Stimulated activated CD8-positive, alpha-beta memory T cell treated with anti-CD3 and anti-CD28 coated beads, Interleukin-4, amount 100 ng/mL, for 24 hours (primary cell): Measurements from ENCODE around the gene UBE2U.

Experiments used
- DNase-seq: peaks from one replicate; pipeline ENCODE4 v3.0.0-alpha.2; 2020; ENCODE audit warnings: low read depth

The UBE2U gene

DNA sequence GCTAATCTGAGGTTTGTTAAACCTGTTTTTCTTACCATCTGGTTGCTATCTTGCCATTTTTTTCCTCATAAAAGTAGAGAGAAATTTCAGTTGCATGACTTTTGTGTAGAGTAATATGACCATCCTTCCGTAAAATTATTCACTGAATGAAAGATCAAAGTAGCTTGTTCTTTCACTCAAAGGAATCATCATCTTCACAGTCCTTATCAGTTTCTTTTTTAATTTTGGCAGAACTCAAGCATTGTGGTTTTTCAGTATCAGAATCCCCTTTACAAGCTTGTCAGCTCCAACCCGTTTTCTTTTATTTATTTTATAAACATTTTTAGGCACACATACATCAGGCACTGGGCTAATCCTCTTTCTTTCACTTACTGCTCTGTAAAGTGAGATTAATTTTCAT is 91.7 kb downstream of the UBE2U start:
- no peak for DNase-seq

DNA sequence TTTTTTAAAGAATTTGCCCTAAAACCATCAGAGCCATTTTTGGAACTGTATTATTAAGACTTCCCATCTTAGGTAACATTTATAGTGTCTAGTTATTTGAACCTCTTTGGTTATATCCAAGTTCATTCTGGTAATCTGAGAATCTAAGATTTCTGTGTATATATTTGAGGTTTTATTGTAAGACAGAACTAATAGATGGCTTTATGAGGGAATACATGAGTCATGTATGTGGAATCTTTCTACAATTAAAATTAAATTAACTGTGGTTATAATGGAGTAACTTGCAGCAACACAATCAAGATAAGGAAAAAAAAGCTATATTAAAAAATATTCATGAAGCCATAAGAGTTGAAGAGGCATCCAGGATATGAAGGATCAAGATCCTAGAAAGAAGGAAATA is 92.1 kb downstream of the UBE2U start:
- no peak for DNase-seq

DNA sequence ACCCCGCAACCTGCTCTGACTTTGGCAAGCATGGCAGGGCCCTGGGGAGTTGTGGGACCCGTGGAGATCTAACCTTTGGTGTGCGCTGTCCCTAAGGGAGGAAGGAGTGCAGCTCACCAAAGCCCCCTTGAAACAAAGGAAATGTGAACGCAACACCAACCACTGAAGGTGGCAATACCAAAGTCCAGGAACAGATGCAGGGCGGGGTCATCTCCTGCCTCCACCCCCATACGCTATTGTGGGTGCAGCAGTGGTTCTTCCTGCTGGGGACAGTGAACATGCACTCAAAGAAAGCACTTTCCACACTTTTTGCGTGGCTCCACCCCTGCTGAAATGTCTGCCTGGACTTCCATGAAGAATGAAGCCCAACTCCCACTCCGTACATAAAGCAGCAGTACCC is 93.0 kb downstream of the UBE2U start:
- no peak for DNase-seq

DNA sequence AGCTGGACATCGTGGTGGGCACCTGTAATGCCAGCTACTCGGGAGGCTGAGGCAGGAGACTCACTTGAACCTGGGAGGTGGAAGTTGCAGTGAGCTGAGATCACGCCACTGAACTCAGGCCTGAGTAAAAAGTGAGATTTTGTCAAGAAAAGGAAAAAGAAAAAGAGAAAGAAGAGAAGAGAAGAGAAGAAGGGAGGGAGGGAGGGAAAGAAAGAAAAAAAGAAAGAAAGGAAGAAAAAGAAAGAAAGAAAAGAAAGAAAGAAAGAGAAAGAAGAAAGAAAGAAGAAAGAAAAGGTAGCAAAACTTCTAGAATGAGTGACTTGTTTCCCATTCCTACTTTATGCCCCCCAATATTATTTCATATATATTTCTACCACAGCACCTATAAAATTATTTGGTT is 98.8 kb downstream of the UBE2U start:
- no peak for DNase-seq

DNA sequence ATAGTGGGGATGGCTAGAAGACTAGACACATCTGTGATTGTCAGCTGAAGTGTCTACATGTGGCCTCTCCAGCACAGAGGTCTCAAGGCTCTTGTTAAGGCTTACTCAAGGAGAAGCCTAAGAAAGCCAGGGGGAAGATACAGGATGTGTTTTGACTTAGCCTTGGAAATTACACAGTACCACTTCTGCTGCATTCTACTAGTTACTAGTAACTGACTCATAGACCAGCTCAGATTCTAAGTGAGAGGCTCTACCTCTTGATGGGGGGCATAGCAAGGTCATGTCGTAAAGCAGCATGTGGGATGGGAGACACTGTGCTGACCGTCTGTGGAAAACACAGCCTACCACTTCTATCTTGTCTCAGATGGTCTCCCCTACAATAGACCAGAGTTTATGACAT is 99.5 kb downstream of the UBE2U start:
- DNase-seq, result no peak

DNA sequence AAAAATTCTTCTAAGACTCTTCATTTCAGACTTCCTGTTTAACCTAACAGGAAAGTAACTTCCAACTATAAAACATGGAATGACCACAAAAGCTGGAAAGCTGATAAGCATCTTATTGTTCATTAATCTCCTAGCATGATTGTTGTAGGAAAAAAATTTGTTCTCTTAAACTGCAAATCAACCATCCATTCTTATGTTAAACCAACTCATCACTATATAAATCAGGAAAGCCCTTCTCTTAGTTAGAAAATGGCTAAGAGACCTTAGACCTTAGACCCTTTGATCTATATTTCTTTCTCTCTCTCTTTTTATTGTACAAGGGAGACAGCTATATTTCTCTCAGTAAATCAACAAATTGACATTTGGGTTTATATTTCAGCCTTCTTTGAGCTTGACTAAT is 101.4 kb downstream of the UBE2U start:
- DNase-seq, result no peak

GRCh38 chr1:64308866-64309265 is 105.4 kb downstream of the UBE2U start:
- DNase-seq, result no peak

DNA sequence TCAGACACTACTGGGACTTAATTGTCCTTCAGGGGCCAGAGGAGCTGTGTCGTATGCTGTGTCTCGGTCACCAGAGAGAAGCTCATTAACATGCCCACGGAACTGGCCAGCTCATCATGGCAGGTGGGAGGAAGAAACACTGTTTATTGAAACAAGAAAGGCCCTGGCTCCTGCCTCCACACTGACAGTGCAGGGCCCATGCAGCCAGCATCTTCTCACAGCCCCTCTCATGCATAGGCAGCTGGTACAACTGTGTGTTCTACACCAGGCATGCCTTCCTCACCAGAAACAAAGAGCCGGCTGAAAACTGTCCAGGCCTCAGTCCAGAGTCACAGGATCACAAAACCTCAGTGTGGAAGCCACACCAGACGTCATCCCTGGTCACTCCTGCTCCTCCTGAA is 106.0 kb downstream of the UBE2U start:
- no peak for DNase-seq

DNA sequence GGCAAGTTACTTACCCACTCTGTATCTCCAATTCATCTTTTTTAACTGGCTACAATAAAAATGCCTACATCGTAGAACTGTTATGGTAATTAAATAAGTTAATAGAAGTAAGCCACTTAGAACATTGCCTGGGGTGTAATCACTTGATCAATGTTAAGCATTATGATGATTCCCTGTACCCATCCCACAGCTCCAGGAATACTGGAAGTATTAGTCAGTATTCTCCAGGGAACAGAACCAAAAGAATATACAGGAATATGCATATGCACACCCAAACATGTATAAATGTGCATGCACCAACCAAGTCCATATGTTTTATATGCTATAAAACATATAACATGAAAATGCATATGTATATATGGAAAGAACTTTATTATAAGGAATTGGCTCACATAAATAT is 107.3 kb downstream of the UBE2U start:
- no peak for DNase-seq

GRCh38 chr1:64312431-64312830 is 109.0 kb downstream of the UBE2U start:
- no peak for DNase-seq

- DNase-seq, result no peak
These were observed 112.0 kb downstream of the UBE2U start for GRCh38 chr1:64315402-64315801.
